Caco-2 (cell line): Measurements from ENCODE around the gene IGF2BP3. TPM values are rescaled to one million over a fixed set of nuclear protein-coding genes. Genes with fewer than 3 reads are reported as not detected.
A peak's percentile ranks its signal among the peaks of the same experiment; 100 is the strongest.

ENCODE experiments used
- BruUV-seq: library from RNA; stranded (reverse); fragments of 400-500 nt; replicated peaks from 2 replicates; lab custom pipeline; 2021; lab: Mats Ljungman, UMichigan
- CTCF ChIA-PET: fragments of 300-600 bp; sonication (Branson Sonifier 250); formaldehyde crosslinking; loops from one replicate; lab custom pipeline; 2022; ENCODE audit warnings: antibody characterized with exemption; lab: Charles Lee
- POLR2A ChIA-PET: fragments of 300-600 bp; sonication (Branson Sonifier 250); formaldehyde crosslinking; loops from one replicate; lab custom pipeline; 2022; ENCODE audit warnings: antibody characterized with exemption; lab: Charles Lee
- DNase-seq, 2 experiments: peaks; one replicate each; pipeline versions ENCODE4 v3.0.0 to v3.0.0-alpha.2; 2020 to 2022
- H3K27me3 ChIP-seq: replicated peaks from 2 replicates; pipeline ENCODE4 v1.6.0; 2011; ENCODE audit warnings: low read length; ENCODE audit not compliant: control insufficient read depth, insufficient read depth
- H3K36me3 ChIP-seq: 2 replicates; pipeline ENCODE4 v1.5.1; 2011; ENCODE audit warnings: low read length; ENCODE audit not compliant: control insufficient read depth, insufficient read depth
- H3K4me1 ChIP-seq: fragments of 250-450 bp; sonication (Bioruptor Pico); 2 replicates; pipeline ENCODE4 v1.5.1; 2020; ENCODE audit warnings: mild to moderate bottlenecking
- H3K4me3 ChIP-seq: 2 replicates; pipeline ENCODE4 v1.5.1; 2011; ENCODE audit warnings: low read depth, mild to moderate bottlenecking, control low read depth, low read length
- H3K9me3 ChIP-seq: fragments of 250-450 bp; sonication (Bioruptor Pico); 2 replicates; pipeline ENCODE4 v1.5.1; 2020; ENCODE audit warnings: mild to moderate bottlenecking, moderate library complexity
- H3K27ac Mint-ChIP-seq: one replicate; pipeline ENCODE4 v1.8.0; 2022; ENCODE audit warnings: mixed read lengths; ENCODE audit not compliant: unreplicated experiment
- H3K27me3 Mint-ChIP-seq: one replicate; pipeline ENCODE4 v1.8.0; 2022; ENCODE audit warnings: mixed read lengths; ENCODE audit not compliant: insufficient read depth, unreplicated experiment
- H3K36me3 Mint-ChIP-seq: one replicate; pipeline ENCODE4 v1.8.0; 2022; ENCODE audit warnings: mild to moderate bottlenecking, mixed read lengths; ENCODE audit not compliant: insufficient read depth, unreplicated experiment
- H3K4me1 Mint-ChIP-seq: one replicate; pipeline ENCODE4 v1.8.0; 2022; ENCODE audit warnings: low read depth, mixed read lengths; ENCODE audit not compliant: unreplicated experiment
- H3K4me3 Mint-ChIP-seq: one replicate; pipeline ENCODE4 v1.8.0; 2022; ENCODE audit warnings: mild to moderate bottlenecking, moderate library complexity, mixed read lengths; ENCODE audit not compliant: unreplicated experiment
- H3K9me3 Mint-ChIP-seq: one replicate; pipeline ENCODE4 v1.8.0; 2022; ENCODE audit warnings: mixed read lengths; ENCODE audit not compliant: unreplicated experiment
- intact Hi-C: fragments of 100-400 bp; cut with micrococcal nuclease; formaldehyde crosslinking; loops from one replicate; pipeline ENCODE4 v1.10.0; 2022; ENCODE audit not compliant: unreplicated experiment
- total RNA-seq: library from RNA; stranded (reverse); gene quantifications from 2 replicates; pipeline ENCODE4 v1.2.3, GENCODE V29; 2022
- TF ChIP-seq, protein P1 (sequence below), 2 experiments: fragments of 200-600 bp in 1 of 2; IDR thresholded peaks; 1 replicate in 1 of 2; 2 replicates in 1 of 2; pipeline versions ENCODE4 v1.5.1 to v1.8.0; 2011 to 2022; ENCODE audit warnings: antibody characterized with exemption in 1 of 2, control low read depth in 1 of 2, inconsistent platforms in 1 of 2, low read depth in 1 of 2, low read length in 1 of 2, mild to moderate bottlenecking in 1 of 2, moderate library complexity in 1 of 2; ENCODE audit not compliant: insufficient read depth in 1 of 2, severe bottlenecking in 1 of 2, unreplicated experiment in 1 of 2

Gene IGF2BP3
- total RNA-seq, 1 experiment from 2014 or later = 127 TPM

DNA sequence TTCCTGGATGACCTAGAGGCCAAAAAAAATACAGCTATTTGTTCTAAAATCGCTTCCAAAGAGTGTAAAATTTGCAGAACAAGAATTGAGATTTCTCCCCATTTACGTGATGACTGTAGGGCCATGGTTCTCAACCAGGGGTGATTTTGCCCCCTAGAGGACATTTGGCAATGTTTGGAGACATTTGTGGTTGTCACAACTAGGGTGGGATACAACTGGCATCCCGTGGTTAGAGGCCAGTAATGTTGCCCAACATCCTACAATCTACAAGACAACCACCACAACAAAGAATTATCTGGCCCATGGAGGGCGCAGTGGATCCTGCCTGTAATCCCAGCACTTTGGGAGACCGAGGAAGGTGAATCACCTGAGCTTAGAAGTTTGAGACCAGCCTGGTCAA, 193.9 kb downstream of the IGF2BP3 start:
- DNase-seq = peak in 1 of 2 experiments; percentile 18
- Histone ChIP-seq H3K4me1 (peaks cover 5% of the 10 kb centered on the region), H3K36me3 (no peaks in the 10 kb centered on the region), H3K4me3 (no peak overlapping the region), H3K27me3 (no peaks in the 10 kb centered on the region), H3K9me3 (no peaks in the 10 kb centered on the region)
- TF ChIP-seq, protein P1, sequence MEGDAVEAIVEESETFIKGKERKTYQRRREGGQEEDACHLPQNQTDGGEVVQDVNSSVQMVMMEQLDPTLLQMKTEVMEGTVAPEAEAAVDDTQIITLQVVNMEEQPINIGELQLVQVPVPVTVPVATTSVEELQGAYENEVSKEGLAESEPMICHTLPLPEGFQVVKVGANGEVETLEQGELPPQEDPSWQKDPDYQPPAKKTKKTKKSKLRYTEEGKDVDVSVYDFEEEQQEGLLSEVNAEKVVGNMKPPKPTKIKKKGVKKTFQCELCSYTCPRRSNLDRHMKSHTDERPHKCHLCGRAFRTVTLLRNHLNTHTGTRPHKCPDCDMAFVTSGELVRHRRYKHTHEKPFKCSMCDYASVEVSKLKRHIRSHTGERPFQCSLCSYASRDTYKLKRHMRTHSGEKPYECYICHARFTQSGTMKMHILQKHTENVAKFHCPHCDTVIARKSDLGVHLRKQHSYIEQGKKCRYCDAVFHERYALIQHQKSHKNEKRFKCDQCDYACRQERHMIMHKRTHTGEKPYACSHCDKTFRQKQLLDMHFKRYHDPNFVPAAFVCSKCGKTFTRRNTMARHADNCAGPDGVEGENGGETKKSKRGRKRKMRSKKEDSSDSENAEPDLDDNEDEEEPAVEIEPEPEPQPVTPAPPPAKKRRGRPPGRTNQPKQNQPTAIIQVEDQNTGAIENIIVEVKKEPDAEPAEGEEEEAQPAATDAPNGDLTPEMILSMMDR (IDR thresholded peaks at IDR 0.05; ENCODE audit: insufficient read depth in 1 of 2, low read depth in 1 of 2, low read length in 1 of 2, severe bottlenecking in 1 of 2, unreplicated experiment in 1 of 2) = peak in 1 of 2 experiments; percentile 40
- BruUV-seq = no TSS peak
- no peaks in the 10 kb centered on the region for H3K36me3 Mint-ChIP-seq
- no peak overlapping the region for H3K4me3 Mint-ChIP-seq
- peaks cover 9% of the 10 kb centered on the region for H3K4me1 Mint-ChIP-seq
- intact Hi-C loops = loop anchor here (2.0 to 10.0 kb wide), 2 partner anchors 154 to 438 kb away; partner anchors contain the start of gene STK31
- no peaks in the 10 kb centered on the region for H3K27me3 Mint-ChIP-seq
- CTCF ChIA-PET = interaction anchor here (0.6 to 1.1 kb wide), 2 partner anchors 22 to 269 kb away, joined by 3 to 4 read pairs; no protein-coding TSS in a partner anchor
- POLR2A ChIA-PET = no interaction called here
- H3K9me3 Mint-ChIP-seq = no peaks in the 10 kb centered on the region
- no peak overlapping the region for H3K27ac Mint-ChIP-seq

DNA sequence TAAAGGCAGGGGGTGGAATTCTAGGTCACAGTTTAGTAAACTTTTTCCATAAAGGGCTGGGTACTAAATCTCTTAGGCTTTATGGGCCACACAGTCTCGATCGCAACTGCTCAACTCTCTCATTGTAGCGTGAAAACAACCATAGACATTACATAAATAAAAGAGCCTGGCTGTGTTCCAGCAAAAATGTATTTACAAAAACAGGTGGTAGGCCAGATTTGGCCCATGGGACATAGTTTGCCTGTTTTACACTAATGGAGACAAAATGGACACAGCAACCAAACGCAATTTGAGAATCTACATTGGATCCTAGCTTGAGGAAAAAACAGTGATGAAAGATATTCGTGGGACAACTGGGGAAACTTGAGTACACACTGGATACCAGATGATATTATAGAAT, 194.4 kb downstream of the IGF2BP3 start:
- H3K27ac Mint-ChIP-seq = no peak overlapping the region
- no peaks in the 10 kb centered on the region for H3K36me3 Mint-ChIP-seq
- Histone ChIP-seq H3K27me3 (no peaks in the 10 kb centered on the region), H3K36me3 (no peaks in the 10 kb centered on the region), H3K4me3 (no peak overlapping the region), H3K4me1 (peaks cover 5% of the 10 kb centered on the region), H3K9me3 (no peaks in the 10 kb centered on the region)
- DNase-seq = no peak
- TF ChIP-seq, protein P1 (IDR thresholded peaks at IDR 0.05; ENCODE audit: insufficient read depth in 1 of 2, low read depth in 1 of 2, low read length in 1 of 2, severe bottlenecking in 1 of 2, unreplicated experiment in 1 of 2) = no peak
- H3K9me3 Mint-ChIP-seq = no peaks in the 10 kb centered on the region
- no TSS peak for BruUV-seq
- POLR2A ChIA-PET = no interaction called here
- peaks cover 9% of the 10 kb centered on the region for H3K4me1 Mint-ChIP-seq
- H3K4me3 Mint-ChIP-seq = no peak overlapping the region
- CTCF ChIA-PET = interaction anchor here (0.6 to 1.1 kb wide), 2 partner anchors 23 to 269 kb away, joined by 3 to 4 read pairs; no protein-coding TSS in a partner anchor
- H3K27me3 Mint-ChIP-seq = no peaks in the 10 kb centered on the region
- intact Hi-C loops = loop anchor here (2.0 to 10.0 kb wide), 2 partner anchors 155 to 439 kb away; partner anchors contain the start of gene STK31

DNA sequence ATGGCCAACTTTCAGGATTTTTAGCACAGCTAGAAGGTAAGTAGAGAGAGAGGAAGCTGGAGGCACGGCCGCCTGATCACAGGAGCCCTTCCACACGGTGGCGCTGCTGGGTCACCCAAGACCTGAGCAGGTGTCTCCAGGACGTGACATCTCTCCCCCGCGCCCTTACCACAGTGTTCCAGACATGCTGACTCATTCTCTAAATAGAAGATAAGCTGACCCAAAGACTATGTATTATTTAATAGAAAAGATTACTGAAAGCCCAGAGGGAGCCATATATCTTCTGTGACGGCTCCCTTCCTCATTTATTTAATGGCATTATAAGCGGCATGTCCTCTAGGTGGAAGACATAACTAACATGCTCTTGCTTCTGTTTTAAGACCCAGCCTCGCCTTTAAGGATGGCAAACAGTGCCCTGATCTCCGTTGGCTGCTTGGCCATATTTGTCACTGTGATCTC, 197.1 kb downstream of the IGF2BP3 start:
- Histone ChIP-seq H3K4me1 (peaks cover 5% of the 10 kb centered on the region), H3K36me3 (no peaks in the 10 kb centered on the region), H3K9me3 (no peaks in the 10 kb centered on the region), H3K27me3 (no peaks in the 10 kb centered on the region), H3K4me3 (peak overlapping the region; percentile 15; the same call in 1 of the 2 replicates)
- no TSS peak for BruUV-seq
- DNase-seq = peak; percentile 96 to 97
- intact Hi-C loops = loop anchor here (1.0 to 10.0 kb wide), 7 partner anchors 11 to 442 kb away; partner anchors contain the start of genes MALSU1 and STK31
- Mint-ChIP-seq H3K27me3 (no peaks in the 10 kb centered on the region), H3K4me3 (peak overlapping the region; percentile 68), H3K9me3 (no peaks in the 10 kb centered on the region), H3K36me3 (no peaks in the 10 kb centered on the region), H3K27ac (peak overlapping the region; percentile 74), H3K4me1 (peaks cover 9% of the 10 kb centered on the region)
- TF ChIP-seq, protein P1 (IDR thresholded peaks at IDR 0.05; ENCODE audit: insufficient read depth in 1 of 2, low read depth in 1 of 2, low read length in 1 of 2, severe bottlenecking in 1 of 2, unreplicated experiment in 1 of 2) = peak; percentile 93 to 95
- POLR2A ChIA-PET = interaction anchor here (0.7 to 1.2 kb wide), 2 partner anchors 26 to 258 kb away, joined by 5 to 7 read pairs; partner anchors contain the start of gene MALSU1
- CTCF ChIA-PET = interaction anchor here (0.5 to 3.5 kb wide), 27 partner anchors 10 to 437 kb away, joined by 3 to 44 read pairs (median 3); partner anchors contain the start of genes MALSU1 and STK31
